Breast epithelium (tissue), 3 donors: Measurements from ENCODE around the gene GSG1.

ENCODE experiments used
- CTCF ChIP-seq, 3 donors: fragments of 450-650 bp; IDR thresholded peaks; one replicate each; pipeline ENCODE4 v1.5.1; 2016 to 2017; ENCODE audit warnings: antibody characterized with exemption in 3 of 3, mild to moderate bottlenecking in 3 of 3, moderate library complexity in 3 of 3
- POLR2AphosphoS5 ChIP-seq, 3 donors: sonication (generic); formaldehyde crosslinking; IDR thresholded peaks; one replicate each; pipeline ENCODE4 v1.6.1; 2017; ENCODE audit warnings: antibody characterized with exemption in 3 of 3

GRCh38 chr12:13039328-13039956 lies 64.0 kb downstream of the GSG1 start:
- TF ChIP-seq CTCF (IDR thresholded peaks at IDR 0.05) (no peak), POLR2AphosphoS5 (IDR thresholded peaks at IDR 0.05) (no peak)
